ENCODE data around the gene KLF17. TPM values are rescaled to one million over a fixed set of nuclear protein-coding genes. Genes with fewer than 3 reads are reported as not detected.

The KLF17 gene
- total RNA-seq, 2 experiments from 2014 or later, result not detected

GRCh38 chr1:44147582-44147981 is 29.0 kb downstream of the KLF17 start:
- H3K27ac ChIP-seq (ENCODE audit: low read depth, low read length, poor library complexity, severe bottlenecking), result no peak overlapping the region
- no peaks in the 10 kb centered on the region for H3K36me3 ChIP-seq (ENCODE audit: insufficient read depth, low read length)
- POLR2A ChIA-PET, result interaction anchor here (0.8 kb wide), 1 partner anchor 1904 kb away, joined by 3 read pairs; no protein-coding TSS in a partner anchor
- H3K4me3 ChIP-seq (ENCODE audit: low read depth, low read length, poor library complexity, severe bottlenecking), result no peak overlapping the region
- no peak overlapping the region for H3K4me2 ChIP-seq (ENCODE audit: low read length)
- intact Hi-C loops (cut with micrococcal nuclease; ENCODE audit: unreplicated experiment), result no loop called here
- CTCF ChIA-PET (ENCODE audit: unreplicated experiment), result no interaction called here
- no peaks in the 10 kb centered on the region for H3K79me2 ChIP-seq (ENCODE audit: insufficient read depth, low read depth, low read length)
- peaks cover 12% of the 10 kb centered on the region; the same call in 1 of the 2 replicates for H3K9me3 ChIP-seq (ENCODE audit: low read length)
- no peaks in the 10 kb centered on the region for H3K9me2 ChIP-seq (ENCODE audit: insufficient read depth, low read length)
- DNase-seq (ENCODE audit: low spot score), result no peak
- H4K20me1 ChIP-seq (ENCODE audit: insufficient read depth, low read length), result no peaks in the 10 kb centered on the region
- TF ChIP-seq CTCF (conservative IDR thresholded peaks at IDR 0.05; ENCODE audit: low read length), result no peak
- no peak for TF ChIP-seq EZH2phosphoT487 (IDR thresholded peaks at IDR 0.05; ENCODE audit: borderline replicate concordance, low read depth, low read length)
- BruUV-seq (replicated peaks), result no TSS peak
- no peak overlapping the region for H2AFZ ChIP-seq (ENCODE audit: low read length)
- H3K4me1 ChIP-seq (ENCODE audit: insufficient read depth, low read length, poor library complexity, severe bottlenecking), result no peaks in the 10 kb centered on the region

GRCh38 chr1:44151332-44151731 is 32.7 kb downstream of the KLF17 start:
- no TSS peak for BruUV-seq (replicated peaks)

More at GRCh38 chr1:44151332-44151731, 32.7 kb downstream of the KLF17 start:
- CTCF ChIA-PET (ENCODE audit: unreplicated experiment), result no interaction called here
- Histone ChIP-seq H3K9me2 (ENCODE audit: insufficient read depth, low read length) (no peaks in the 10 kb centered on the region), H4K20me1 (ENCODE audit: insufficient read depth, low read length) (no peaks in the 10 kb centered on the region), H3K27ac (ENCODE audit: low read depth, low read length, poor library complexity, severe bottlenecking) (no peak overlapping the region), H2AFZ (ENCODE audit: low read length) (no peak overlapping the region), H3K4me2 (ENCODE audit: low read length) (no peak overlapping the region), H3K36me3 (ENCODE audit: insufficient read depth, low read length) (no peaks in the 10 kb centered on the region), H3K79me2 (ENCODE audit: insufficient read depth, low read depth, low read length) (no peaks in the 10 kb centered on the region), H3K4me3 (ENCODE audit: low read depth, low read length, poor library complexity, severe bottlenecking) (no peak overlapping the region), H3K4me1 (ENCODE audit: insufficient read depth, low read length, poor library complexity, severe bottlenecking) (no peaks in the 10 kb centered on the region), H3K9me3 (ENCODE audit: low read length) (no peaks in the 10 kb centered on the region)
- intact Hi-C loops (cut with micrococcal nuclease; ENCODE audit: unreplicated experiment), result no loop called here
- TF ChIP-seq EZH2phosphoT487 (IDR thresholded peaks at IDR 0.05; ENCODE audit: borderline replicate concordance, low read depth, low read length) (no peak), CTCF (conservative IDR thresholded peaks at IDR 0.05; ENCODE audit: low read length) (no peak)
- no peak for DNase-seq (ENCODE audit: low spot score)
- POLR2A ChIA-PET, result no interaction called here

Data from OCI-LY7 (cell line).